Measurements from ENCODE around the gene TYROBP. TPM values are rescaled to one million over a fixed set of nuclear protein-coding genes. Genes with fewer than 3 reads are reported as not detected.

Gene TYROBP
- total RNA-seq, 1 experiment from 2014 or later = not detected

DNA sequence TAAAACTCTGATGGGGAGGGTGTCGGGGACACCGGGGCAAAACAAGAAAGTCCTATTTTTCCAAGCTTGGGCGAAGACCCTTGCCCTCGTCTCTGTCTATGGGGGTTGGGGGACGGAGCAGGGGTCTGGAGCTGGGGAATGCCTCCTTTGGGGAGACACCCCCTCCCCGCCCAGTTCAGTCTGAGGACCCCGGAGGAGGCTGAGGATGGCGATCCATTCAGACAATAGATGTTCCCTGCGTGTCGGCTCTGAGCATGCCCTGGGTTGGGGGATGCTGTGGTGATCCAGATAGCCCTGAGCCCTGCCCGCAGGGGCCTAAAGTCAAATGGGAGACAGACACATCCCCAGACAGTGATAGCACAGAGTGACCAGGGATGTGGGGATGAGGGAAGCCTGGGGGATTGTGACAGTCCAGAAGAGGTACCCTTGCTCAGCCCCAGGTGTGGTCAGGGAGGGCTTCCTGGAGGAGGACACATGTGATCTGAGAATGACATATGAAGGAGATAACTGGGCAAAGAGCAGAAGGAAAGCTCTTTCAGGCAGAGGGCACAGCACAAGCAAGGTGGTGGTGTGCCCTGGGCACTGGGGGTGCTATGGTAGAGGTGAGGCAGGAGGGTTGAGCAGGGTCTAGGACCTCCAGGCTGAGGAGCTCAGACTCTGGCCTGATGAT lies 37.2 kb upstream of the TYROBP start:
- Mint-ChIP-seq H3K4me3 (no peak overlapping the region), H3K27ac (peak overlapping the region in 1 of 3 experiments; percentile 42; a peak in 2 of 7 replicates), H3K9me3 (no peaks in the 10 kb centered on the region), H3K27me3 (ENCODE audit: low read depth) (peaks cover 6% of the 10 kb centered on the region), H3K36me3 (ENCODE audit: insufficient read depth in 1 of 3, low read depth in 3 of 3) (peaks cover 13 to 38% (median 31%) of the 10 kb centered on the region in 3 experiments), H3K4me1 (peaks cover 8 to 13% of the 10 kb centered on the region in 2 experiments)
- Histone ChIP-seq H3K4me2 (ENCODE audit: insufficient read depth, insufficient read length, low read length) (no peak overlapping the region), H2AFZ (ENCODE audit: low read length) (no peak overlapping the region), H2AK5ac (ENCODE audit: insufficient read length, low read length) (no peak overlapping the region), H3K27me3 (ENCODE audit: insufficient read depth, low read length) (no peaks in the 10 kb centered on the region), H3K56ac (ENCODE audit: insufficient read length, low read depth, low read length) (no peak overlapping the region), H4K91ac (ENCODE audit: insufficient read length, low read depth, low read length) (no peak overlapping the region), H3T11ph (ENCODE audit: low read length) (no peak overlapping the region), H3K23ac (ENCODE audit: insufficient read length, low read depth, low read length) (no peak overlapping the region), H4K20me1 (ENCODE audit: control insufficient read depth, insufficient read depth, insufficient read length) (no peaks in the 10 kb centered on the region), H3K18ac (ENCODE audit: insufficient read length, low read depth, low read length) (no peak overlapping the region), H3K79me1 (ENCODE audit: insufficient read depth, low read depth, low read length, poor library complexity, severe bottlenecking) (no peaks in the 10 kb centered on the region), H3K4me1 (ENCODE audit: insufficient read depth, low read length) (no peaks in the 10 kb centered on the region), H3K4ac (ENCODE audit: low read depth, low read length) (no peak overlapping the region), H2BK20ac (ENCODE audit: low read depth, low read length, poor library complexity, severe bottlenecking) (no peak overlapping the region), H3K9me3 (ENCODE audit: control insufficient read depth, low read depth, low read length) (no peaks in the 10 kb centered on the region), H3K79me2 (ENCODE audit: insufficient read depth, low read length) (no peaks in the 10 kb centered on the region), H2BK12ac (ENCODE audit: insufficient read length, low read depth, low read length) (no peak overlapping the region), H2BK120ac (ENCODE audit: low read depth, low read length, poor library complexity, severe bottlenecking) (no peak overlapping the region), H2BK15ac (ENCODE audit: low read depth, low read length) (no peak overlapping the region), H3K23me2 (ENCODE audit: insufficient read length, low read depth, low read length, poor library complexity, severe bottlenecking) (no peaks in the 10 kb centered on the region), H4K8ac (replicated peaks; ENCODE audit: insufficient read length, low read depth, low read length) (no peak overlapping the region), H2BK5ac (ENCODE audit: insufficient read length, low read length) (no peak overlapping the region), H4K5ac (ENCODE audit: insufficient read length, low read depth, low read length) (no peak overlapping the region), H3K9ac (ENCODE audit: extremely low read depth, insufficient read length, low read length) (no peak overlapping the region), H3K14ac (ENCODE audit: insufficient read depth, low read length) (no peak overlapping the region), H3K27ac (ENCODE audit: insufficient read length, low read depth, low read length) (no peak overlapping the region)
- WGBS (ENCODE audit: extremely low coverage, insufficient read length, low lambda C conversion rate) = no CpG with 5 or more reads among the region's 11 CpGs
- TF ChIP-seq, protein P1, sequence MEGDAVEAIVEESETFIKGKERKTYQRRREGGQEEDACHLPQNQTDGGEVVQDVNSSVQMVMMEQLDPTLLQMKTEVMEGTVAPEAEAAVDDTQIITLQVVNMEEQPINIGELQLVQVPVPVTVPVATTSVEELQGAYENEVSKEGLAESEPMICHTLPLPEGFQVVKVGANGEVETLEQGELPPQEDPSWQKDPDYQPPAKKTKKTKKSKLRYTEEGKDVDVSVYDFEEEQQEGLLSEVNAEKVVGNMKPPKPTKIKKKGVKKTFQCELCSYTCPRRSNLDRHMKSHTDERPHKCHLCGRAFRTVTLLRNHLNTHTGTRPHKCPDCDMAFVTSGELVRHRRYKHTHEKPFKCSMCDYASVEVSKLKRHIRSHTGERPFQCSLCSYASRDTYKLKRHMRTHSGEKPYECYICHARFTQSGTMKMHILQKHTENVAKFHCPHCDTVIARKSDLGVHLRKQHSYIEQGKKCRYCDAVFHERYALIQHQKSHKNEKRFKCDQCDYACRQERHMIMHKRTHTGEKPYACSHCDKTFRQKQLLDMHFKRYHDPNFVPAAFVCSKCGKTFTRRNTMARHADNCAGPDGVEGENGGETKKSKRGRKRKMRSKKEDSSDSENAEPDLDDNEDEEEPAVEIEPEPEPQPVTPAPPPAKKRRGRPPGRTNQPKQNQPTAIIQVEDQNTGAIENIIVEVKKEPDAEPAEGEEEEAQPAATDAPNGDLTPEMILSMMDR (conservative IDR thresholded peaks at IDR 0.05) = no peak
- DNase-seq = no peak
